Measurements from ENCODE around the gene CBARP.

Gene CBARP

DNA sequence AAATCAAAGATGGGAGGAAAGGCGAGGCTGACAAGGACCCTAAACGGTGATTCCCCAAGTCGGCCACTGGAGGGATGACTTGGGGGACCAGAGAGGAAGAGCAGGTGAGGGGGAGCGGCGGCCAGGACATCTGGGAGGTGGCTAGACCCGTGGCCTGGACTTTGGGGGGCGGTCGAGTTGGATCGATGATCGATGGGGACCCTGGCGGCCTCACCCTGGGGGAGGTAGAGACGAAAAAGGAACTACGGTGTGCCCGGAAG, 23.7 kb upstream of the CBARP start:
- Mint-ChIP-seq H3K4me1 (ENCODE audit: low read depth) (peaks cover 48% of the 10 kb centered on the region), H3K27ac (peak overlapping the region; percentile 91), H3K36me3 (no peaks in the 10 kb centered on the region), H3K4me3 (peak overlapping the region; percentile 94), H3K27me3 (no peaks in the 10 kb centered on the region), H3K9me3 (ENCODE audit: low read depth) (no peaks in the 10 kb centered on the region)

DNA sequence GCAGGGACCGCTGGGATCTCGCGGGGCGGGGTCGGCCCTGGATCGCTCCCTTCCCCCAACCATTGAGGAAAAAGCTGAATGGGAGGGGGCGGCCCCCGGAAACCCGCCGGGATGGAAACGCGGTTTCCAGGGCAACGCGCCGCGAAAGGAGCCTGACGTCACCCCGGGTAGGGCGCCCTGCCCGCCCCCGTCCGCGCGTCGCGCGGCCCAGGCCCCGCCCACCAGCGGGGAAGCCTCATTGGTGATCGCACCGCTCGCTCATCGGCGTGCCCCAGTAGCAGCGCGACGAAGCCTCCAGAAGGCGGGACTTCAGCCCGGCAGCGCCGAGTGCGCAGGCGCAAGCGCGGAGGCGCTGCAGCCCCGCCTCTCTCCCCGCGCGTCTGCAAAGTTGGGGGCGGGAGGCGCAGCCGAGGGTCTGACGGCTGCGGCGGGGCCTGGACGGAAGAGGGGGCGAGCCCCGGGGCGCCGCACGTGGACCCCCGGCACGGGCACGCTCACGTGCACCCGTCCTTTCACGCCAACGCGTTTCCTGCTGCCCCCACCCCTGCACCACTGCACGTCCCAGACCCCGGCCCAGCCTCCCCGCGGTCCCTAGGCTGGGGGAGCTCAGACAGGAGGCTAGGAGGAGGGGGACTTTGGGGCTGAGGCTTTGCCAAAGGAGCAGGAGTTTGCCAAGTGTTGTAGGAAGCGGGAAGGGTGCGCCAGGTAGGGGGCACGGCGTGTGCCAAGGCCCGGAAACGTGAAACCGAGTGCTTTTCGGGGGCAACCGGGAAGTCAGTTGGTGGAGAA, 23.1 kb upstream of the CBARP start:
- H3K27ac Mint-ChIP-seq: peak overlapping the region; percentile 91
- no peaks in the 10 kb centered on the region for H3K27me3 Mint-ChIP-seq
- peaks cover 49% of the 10 kb centered on the region for H3K4me1 Mint-ChIP-seq (ENCODE audit: low read depth)
- no peaks in the 10 kb centered on the region for H3K36me3 Mint-ChIP-seq
- peak overlapping the region; percentile 94 for H3K4me3 Mint-ChIP-seq
- H3K9me3 Mint-ChIP-seq (ENCODE audit: low read depth): no peaks in the 10 kb centered on the region

- H3K4me3 Mint-ChIP-seq: peak overlapping the region; percentile 86
- H3K27me3 Mint-ChIP-seq: no peaks in the 10 kb centered on the region
- H3K27ac Mint-ChIP-seq: peak overlapping the region; percentile 93
- no peaks in the 10 kb centered on the region for H3K9me3 Mint-ChIP-seq (ENCODE audit: low read depth)
- no peaks in the 10 kb centered on the region for H3K36me3 Mint-ChIP-seq
- peaks cover 44% of the 10 kb centered on the region for H3K4me1 Mint-ChIP-seq (ENCODE audit: low read depth)
Measured at GRCh38 chr19:1259876-1260748, 22.3 kb upstream of the CBARP start.

- Mint-ChIP-seq H3K4me1 (ENCODE audit: low read depth) (peaks cover 49% of the 10 kb centered on the region), H3K36me3 (no peaks in the 10 kb centered on the region), H3K4me3 (peak overlapping the region; percentile 86), H3K27me3 (no peaks in the 10 kb centered on the region), H3K27ac (peak overlapping the region; percentile 93), H3K9me3 (ENCODE audit: low read depth) (no peaks in the 10 kb centered on the region)
Measured at GRCh38 chr19:1259206-1259875, 21.5 kb upstream of the CBARP start.

DNA sequence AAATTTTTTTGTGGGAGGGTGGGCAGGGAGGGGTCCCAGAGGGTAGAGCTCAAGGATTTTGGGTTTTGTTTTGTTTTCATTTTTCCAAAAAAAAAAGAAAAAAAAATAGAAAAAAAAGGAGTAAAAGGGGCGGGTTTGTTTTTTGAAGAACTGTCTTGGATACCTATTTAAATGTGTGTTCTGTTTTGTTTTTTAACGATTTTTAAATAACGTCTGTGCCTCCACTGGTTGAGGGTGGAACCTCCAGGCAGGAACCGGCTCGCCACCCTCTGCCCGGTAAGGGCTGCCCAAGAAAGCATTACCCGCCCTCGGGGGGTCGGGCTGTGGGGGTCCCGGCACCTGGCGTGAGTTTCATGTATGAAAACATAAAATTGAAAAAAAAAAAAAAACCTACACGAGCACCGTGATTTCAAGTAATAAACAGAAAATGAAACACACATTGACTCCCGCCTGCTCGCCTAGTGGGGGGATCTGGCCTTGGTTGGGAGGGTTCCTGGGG, 21.0 kb upstream of the CBARP start:
- Mint-ChIP-seq H3K4me3 (peak overlapping the region; percentile 86), H3K36me3 (no peaks in the 10 kb centered on the region), H3K27ac (peak overlapping the region; percentile 93), H3K9me3 (ENCODE audit: low read depth) (no peaks in the 10 kb centered on the region), H3K4me1 (ENCODE audit: low read depth) (peaks cover 49% of the 10 kb centered on the region), H3K27me3 (no peaks in the 10 kb centered on the region)

DNA sequence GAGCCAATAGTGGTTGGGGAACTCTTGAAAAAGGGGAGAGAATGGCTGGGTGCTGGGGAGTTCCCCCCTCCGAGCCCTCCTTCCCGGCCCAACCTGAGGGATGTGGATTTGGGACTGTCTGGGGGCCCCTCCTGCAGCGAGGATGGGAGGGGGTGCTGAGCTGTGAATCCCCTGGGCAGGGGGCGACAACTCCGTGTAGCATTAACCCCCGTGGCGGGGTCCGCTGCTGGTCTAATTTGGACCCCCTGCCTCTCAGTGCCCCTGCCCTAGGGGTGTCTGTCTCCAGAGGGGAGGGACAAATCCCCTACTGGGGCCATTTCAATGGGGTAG, 20.3 kb upstream of the CBARP start:
- no peaks in the 10 kb centered on the region for H3K36me3 Mint-ChIP-seq
- H3K4me3 Mint-ChIP-seq: peak overlapping the region; percentile 61

DNA sequence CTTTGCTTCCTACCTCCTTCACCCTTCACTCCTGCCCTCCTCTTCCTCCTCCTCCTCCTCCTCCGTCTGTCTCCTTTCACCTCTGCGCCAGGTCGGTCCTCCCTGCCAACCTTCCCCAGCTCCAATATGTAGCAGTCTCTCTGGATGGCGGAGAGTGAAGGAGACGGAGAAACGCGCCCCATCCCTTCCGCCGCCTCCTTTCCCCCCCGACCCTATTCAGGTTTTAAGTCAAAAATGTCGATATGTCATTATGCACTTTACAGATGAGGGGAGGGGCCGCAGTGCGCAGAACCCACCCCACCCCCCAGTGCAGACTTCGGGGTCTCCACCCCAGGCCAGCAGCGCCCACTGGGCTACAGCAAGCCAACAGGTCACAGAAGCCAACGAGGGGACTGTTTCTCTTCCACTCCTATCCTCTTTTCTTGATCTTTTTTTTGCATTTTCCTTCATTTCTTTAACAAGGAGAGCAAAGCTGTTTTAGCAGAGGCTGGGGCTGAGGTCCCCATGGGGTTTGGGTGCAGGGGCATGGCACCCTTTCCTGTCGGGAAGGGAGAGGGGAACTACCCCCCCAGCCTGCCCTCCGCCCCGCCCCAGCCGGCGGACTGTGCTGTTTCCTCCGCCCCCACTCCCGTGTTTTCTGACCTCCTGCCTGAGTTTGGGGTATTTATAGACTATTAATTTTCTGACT, 19.8 kb upstream of the CBARP start:
- H3K27ac Mint-ChIP-seq: no peak overlapping the region
- peak overlapping the region; percentile 61 for H3K4me3 Mint-ChIP-seq
- H3K4me1 Mint-ChIP-seq (ENCODE audit: low read depth): peaks cover 48% of the 10 kb centered on the region
- H3K27me3 Mint-ChIP-seq: no peaks in the 10 kb centered on the region
- no peaks in the 10 kb centered on the region for H3K9me3 Mint-ChIP-seq (ENCODE audit: low read depth)
- H3K36me3 Mint-ChIP-seq: no peaks in the 10 kb centered on the region

More for the DNA sequence above, 20.3 kb upstream of the CBARP start:
- peaks cover 50% of the 10 kb centered on the region for H3K4me1 Mint-ChIP-seq (ENCODE audit: low read depth)
- peak overlapping the region; percentile 50 for H3K27ac Mint-ChIP-seq
- H3K27me3 Mint-ChIP-seq: no peaks in the 10 kb centered on the region
- H3K9me3 Mint-ChIP-seq (ENCODE audit: low read depth): no peaks in the 10 kb centered on the region

- Mint-ChIP-seq H3K9me3 (ENCODE audit: low read depth) (no peaks in the 10 kb centered on the region), H3K27ac (peak overlapping the region; percentile 41), H3K27me3 (no peaks in the 10 kb centered on the region), H3K4me3 (no peak overlapping the region), H3K36me3 (no peaks in the 10 kb centered on the region), H3K4me1 (ENCODE audit: low read depth) (peaks cover 44% of the 10 kb centered on the region)
Measured at GRCh38 chr19:1256646-1257474, 19.1 kb upstream of the CBARP start.

- Mint-ChIP-seq H3K36me3 (no peaks in the 10 kb centered on the region), H3K4me3 (no peak overlapping the region), H3K27me3 (no peaks in the 10 kb centered on the region), H3K9me3 (ENCODE audit: low read depth) (no peaks in the 10 kb centered on the region), H3K4me1 (ENCODE audit: low read depth) (peaks cover 42% of the 10 kb centered on the region), H3K27ac (no peak overlapping the region)
Measured at GRCh38 chr19:1255186-1256161, 17.7 kb upstream of the CBARP start.

DNA sequence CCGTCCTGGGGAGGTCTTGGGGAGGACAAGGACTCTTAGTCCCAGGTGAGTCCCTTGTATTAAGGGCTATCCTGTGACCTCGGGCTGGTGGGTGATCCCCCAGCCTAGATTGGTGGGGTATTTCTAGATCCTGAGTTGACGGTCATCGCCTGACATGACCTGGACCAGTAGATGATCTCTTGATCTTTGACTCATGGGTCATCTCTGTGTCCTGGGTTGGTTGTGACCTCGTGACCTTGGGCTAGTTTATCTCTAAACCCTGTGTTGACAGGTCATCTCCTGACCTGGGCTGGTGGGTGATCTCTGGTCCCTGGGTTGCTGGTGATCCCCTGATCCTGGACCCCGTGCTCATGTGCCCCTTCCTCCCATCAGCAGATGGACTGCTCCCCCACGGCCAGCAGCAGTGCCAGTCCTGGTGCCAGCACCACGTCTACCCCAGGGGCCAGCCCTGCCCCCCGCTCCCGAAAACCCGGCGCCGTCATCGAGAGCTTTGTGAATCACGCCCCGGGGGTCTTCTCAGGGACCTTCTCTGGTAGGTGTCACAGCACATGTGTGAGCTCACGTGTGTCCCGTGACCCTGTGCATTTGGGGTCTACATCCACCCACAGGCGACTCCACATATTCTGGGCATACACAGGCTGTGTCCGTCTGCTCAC, 16.9 kb upstream of the CBARP start:
- no peaks in the 10 kb centered on the region for H3K9me3 Mint-ChIP-seq (ENCODE audit: low read depth)
- no peaks in the 10 kb centered on the region for H3K36me3 Mint-ChIP-seq
- H3K4me3 Mint-ChIP-seq: no peak overlapping the region
- peaks cover 38% of the 10 kb centered on the region for H3K4me1 Mint-ChIP-seq (ENCODE audit: low read depth)
- H3K27me3 Mint-ChIP-seq: no peaks in the 10 kb centered on the region
- H3K27ac Mint-ChIP-seq: peak overlapping the region; percentile 46

DNA sequence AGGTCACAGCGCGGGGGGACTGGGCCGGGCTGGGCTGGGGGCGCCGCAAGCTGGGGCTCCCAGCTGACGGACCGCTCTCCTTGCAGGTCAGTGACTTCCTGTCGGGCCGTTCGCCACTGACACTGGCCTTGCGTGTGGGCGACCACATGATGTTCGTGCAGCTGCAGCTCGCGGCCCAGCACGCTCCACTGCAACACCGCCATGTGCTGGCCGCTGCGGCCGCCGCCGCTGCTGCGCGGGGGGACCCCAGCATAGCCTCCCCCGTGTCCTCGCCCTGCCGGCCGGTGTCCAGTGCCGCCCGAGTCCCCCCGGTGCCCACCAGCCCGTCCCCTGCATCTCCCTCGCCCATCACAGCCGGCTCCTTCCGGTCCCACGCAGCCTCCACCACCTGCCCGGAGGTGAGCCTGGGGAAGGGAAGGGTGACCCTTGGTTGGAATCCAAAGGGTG, 16.3 kb upstream of the CBARP start:
- H3K36me3 Mint-ChIP-seq: no peaks in the 10 kb centered on the region
- no peaks in the 10 kb centered on the region for H3K27me3 Mint-ChIP-seq
- no peak overlapping the region for H3K27ac Mint-ChIP-seq
- no peaks in the 10 kb centered on the region for H3K9me3 Mint-ChIP-seq (ENCODE audit: low read depth)
- H3K4me3 Mint-ChIP-seq: no peak overlapping the region
- peaks cover 33% of the 10 kb centered on the region for H3K4me1 Mint-ChIP-seq (ENCODE audit: low read depth)

DNA sequence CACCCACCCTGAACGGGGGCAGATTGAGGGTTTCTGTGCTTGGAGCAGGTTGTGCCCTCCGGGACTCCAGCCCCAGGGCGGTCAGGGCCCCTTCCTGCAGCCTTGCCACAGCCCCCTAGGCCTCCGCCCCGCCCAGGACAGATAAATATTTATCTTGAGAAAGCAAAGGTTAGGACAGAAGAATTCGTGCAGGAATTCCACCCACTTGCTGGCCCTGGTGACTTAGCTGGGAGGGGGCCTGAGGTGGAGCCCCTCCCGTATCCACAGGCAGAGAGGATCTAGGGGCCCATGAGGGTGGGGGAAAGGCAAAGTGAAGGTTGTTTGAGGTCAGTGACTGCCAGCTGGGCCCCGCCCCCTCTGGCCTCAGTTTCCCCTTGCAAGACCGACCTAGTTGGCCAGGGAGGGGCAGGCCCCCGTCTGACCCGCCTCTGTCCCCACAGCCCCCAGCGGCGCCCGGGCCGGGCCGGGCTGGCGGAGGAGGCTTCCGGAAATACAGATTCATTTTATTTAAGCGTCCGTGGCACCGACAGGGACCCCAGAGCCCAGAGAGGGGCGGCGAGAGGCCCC, 15.8 kb upstream of the CBARP start:
- peaks cover 29% of the 10 kb centered on the region for H3K4me1 Mint-ChIP-seq (ENCODE audit: low read depth)

More for the DNA sequence above, 15.8 kb upstream of the CBARP start:
- Mint-ChIP-seq H3K27ac (peak overlapping the region; percentile 79), H3K9me3 (ENCODE audit: low read depth) (no peaks in the 10 kb centered on the region), H3K4me3 (peak overlapping the region; percentile 58), H3K27me3 (no peaks in the 10 kb centered on the region), H3K36me3 (no peaks in the 10 kb centered on the region)
